HG03103 (cell line): ENCODE results near the gene SLC38A9.
"Not testable (repeated sequence)": the region's sequence is repeated elsewhere in the genome, so short reads cannot be mapped to it uniquely, and the experiment has no call there.

Experiments
- ATAC-seq: cut with Tn5 transposase; IDR thresholded peaks from one replicate; pipeline ENCODE4 v1.9.1; 2021; ENCODE audit warnings: low read depth; ENCODE audit not compliant: unreplicated experiment

The SLC38A9 gene, protein sequence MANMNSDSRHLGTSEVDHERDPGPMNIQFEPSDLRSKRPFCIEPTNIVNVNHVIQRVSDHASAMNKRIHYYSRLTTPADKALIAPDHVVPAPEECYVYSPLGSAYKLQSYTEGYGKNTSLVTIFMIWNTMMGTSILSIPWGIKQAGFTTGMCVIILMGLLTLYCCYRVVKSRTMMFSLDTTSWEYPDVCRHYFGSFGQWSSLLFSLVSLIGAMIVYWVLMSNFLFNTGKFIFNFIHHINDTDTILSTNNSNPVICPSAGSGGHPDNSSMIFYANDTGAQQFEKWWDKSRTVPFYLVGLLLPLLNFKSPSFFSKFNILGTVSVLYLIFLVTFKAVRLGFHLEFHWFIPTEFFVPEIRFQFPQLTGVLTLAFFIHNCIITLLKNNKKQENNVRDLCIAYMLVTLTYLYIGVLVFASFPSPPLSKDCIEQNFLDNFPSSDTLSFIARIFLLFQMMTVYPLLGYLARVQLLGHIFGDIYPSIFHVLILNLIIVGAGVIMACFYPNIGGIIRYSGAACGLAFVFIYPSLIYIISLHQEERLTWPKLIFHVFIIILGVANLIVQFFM

DNA sequence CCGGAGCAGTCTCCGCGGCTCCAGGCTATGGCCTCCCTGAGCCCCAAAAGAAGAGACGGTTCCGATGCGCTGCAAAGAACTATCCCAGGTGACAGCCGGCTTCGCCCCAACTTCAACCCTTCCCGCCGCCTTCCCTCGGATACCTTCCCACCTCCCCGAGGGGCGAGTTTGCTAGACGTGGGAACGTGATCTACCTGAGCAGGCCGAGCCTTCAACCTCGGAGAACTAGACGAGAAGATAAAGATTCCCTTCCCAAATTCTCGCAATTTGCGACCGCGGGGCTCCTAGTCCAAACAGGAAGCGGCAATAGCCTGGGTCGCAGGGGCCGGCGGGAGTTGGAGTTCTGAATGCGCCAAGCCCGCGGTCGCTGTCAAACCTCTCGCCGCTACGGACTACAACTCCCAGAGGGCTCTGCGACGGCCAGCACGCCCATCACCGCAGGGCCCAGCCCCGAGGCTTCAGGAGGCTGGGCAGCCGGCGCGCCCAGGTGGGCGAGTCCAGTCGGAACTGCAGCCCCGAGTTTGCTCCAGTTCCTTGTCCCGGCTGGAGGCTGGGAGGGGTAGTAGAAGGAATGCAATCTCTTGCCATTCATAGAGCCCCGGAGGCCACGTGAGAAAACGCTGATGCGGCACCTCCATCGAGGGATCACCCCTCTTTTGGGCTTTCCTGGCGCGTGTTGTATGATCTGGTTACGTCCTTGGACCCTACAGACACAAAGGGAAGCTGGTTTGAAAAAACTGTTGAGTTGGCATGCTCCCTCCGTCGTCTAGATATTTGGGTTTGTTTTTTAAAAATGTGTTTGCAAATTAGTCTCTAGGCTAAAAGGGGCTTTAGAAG lies at the start of gene SLC38A9:
Gene SLC38A9, minus strand, starts transcription at position 302 of the 837 bp plus-strand sequence. CDS start 14,366 bp downstream, outside the sequence.
- peak; percentile 100 for ATAC-seq

DNA sequence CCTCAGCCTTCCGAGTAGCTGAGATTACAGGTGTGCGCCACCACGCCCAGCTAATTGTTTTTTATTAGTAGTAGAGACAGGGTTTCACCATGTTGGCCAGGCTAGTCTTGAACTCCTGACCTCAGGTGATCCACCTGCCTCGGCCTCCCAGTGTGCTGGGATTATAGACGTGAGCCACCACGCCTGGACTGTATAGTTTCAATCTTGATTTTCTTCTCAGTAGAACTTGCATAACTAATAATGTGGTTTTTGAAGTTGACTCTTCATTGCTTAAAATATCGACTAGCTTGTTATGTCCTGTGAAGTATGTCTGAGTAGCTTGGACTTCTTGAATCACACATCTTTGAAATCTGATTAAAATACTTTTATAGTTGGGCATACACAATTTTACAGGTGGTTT lies 49.6 kb upstream of the SLC38A9 start:
- not testable (repeated sequence) for ATAC-seq

DNA sequence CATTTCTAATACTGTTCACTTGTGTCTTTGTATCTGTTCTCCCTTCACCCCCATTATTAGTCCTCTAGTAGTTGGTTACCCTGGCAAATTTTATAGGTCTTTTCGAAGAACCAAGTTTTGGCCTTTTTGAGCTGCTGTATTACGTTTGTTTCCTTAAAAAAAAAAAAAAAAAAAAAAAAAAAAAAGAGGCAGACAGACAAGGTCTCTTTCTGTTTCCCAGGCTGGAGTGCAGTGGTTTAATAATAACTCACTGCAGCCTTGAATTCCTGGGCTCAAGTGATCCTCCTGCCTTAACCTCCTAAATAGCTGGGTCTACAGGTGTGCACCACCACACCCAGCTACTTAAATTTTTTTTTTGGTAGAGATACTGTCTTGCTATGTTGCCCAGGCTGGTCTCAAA lies 46.6 kb upstream of the SLC38A9 start:
- ATAC-seq, result no peak

DNA sequence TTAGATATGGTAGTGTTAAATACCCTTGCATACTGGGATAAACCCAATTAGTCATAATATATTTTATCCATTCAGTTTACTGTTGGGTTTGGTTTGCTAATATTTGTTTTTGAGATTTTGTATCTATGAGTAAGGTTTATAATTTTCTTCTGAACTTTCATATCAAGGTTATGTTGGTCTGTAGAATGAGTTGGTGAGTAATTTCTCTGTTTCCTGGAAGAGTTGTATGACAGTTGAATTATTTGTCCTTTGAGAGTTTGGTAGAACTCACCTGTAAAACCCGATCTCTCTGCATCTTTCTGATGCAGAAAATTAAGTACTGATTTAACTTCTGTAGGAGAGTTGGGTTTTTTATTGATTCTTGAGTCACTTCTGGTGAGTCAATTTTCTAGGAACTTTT lies 46.1 kb upstream of the SLC38A9 start:
- ATAC-seq, result no peak

DNA sequence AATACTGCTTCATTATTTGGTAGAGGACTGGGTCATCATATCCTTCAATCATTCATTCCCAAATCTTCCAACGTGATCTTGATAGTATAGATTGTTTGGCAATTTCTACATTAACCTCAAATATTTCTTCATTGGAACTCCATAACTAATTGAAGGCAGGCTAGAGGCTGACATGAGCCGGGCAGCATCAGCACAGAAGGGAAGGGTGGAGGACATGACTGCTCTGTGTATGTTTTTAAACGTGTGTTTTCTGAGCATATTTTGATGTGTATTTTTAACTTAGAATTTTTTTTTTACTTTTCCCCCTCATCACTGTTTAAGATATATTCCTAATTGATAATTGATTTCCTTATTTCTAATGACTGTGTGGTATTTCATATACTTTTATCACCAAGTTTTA lies 38.4 kb upstream of the SLC38A9 start:
- no peak for ATAC-seq

DNA sequence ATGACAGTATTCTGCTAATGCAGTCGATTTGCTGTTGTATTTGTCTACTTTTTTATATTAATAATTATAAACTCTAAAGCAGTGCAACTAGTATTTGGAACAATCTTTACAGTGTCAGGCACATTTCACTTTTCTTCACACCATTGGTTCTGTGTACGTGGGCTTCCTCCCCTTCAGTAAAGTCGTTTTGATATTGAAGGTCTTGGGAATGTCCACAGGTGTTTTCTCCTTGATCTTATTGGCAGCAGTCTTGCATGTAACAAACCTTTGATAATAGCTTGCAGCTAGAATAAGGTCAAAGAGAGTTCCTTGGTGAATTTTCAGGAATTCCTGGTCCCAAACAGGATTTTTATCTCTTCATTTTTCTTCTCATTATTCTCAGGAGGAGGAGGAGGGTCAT lies 37.9 kb upstream of the SLC38A9 start:
- no peak for ATAC-seq

DNA sequence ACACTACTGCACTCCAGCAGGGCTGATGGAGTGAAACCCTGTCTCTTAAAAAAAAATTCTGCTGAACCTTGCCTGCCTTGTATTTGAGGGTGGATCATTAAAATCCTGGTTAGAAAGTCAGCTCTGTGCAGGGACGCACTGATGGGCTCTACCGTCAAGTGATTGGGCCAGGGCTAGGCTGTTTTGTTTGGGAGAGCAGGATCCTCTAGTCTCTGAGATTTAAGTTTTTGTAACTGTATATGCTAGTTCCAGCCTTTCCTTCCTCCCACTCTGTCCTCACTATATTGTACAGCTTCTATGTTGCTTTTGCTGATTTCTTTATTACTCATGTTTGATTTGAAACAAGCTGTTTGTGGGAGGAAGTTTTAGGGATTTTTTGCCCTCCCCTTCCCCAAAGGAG lies 37.3 kb upstream of the SLC38A9 start:
- no peak for ATAC-seq

DNA sequence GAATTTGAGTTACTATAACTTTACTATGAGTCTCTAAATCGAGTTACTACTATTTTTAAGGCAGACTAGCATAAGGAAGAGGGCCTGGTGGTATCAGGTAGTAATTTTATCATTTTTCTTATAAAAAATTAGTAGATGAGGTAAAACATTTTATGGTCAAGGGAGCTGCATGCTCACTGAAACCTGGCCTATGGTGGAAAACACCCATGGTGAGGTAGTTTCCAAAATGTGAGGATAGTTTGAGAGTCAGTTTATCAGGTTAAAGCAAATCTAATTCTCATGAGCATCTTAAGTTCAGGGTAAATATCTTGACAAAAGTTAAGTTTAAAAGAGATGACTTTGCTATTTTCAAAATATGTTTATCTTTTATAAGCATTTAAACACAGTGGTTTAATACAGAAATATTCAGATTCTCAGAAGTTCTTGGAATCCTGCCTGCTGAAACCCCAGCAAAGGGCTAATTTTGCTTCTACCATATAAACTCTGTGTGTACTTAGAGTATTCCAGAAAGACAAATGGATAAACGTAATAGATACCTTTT lies 35.7 kb upstream of the SLC38A9 start:
- ATAC-seq, result no peak

DNA sequence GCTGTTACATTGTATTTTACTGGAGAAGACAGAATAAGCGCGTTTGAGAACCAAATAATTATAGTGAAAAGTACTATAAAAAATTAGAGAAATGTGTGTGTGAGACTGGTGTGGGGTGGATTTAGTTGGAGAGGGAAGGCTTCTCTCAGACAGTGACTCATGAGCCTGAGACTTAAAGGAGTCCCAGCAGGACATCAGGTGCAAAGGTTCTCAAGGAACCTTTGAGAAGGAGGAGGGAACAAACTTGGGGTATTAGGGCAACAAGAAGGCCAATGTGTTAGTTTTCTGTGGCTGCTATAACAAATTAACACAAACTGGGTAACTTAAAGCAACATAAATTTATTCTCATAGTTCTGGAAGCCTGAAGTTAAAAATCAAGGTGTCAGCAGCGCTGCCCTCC lies 30.7 kb upstream of the SLC38A9 start:
- ATAC-seq, result no peak

DNA sequence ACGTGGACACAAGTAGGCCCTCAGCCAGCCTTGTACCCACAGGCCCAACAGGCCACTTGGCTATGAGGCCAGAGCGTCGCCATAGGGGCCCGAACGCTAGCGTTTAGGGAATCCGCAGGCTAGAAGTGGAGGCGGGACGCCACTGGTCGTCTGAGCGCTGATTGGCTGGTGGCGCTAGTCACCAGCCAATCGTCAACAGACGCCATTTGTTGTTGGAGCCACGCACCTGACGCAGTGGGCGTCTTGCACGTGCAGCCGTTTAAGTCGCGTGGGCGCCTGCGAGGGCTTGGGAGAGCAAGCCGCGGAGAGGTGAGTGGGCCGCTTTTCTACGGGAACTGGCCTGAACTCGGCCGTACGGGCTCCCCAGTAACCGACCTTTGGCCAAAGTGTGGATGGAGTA lies 25.7 kb upstream of the SLC38A9 start, which contains the start of gene DDX4:
Gene DDX4, plus strand, starts transcription at position 269 of the 400 bp plus-strand sequence. CDS start 903 bp downstream, outside the sequence.
- no peak for ATAC-seq

DNA sequence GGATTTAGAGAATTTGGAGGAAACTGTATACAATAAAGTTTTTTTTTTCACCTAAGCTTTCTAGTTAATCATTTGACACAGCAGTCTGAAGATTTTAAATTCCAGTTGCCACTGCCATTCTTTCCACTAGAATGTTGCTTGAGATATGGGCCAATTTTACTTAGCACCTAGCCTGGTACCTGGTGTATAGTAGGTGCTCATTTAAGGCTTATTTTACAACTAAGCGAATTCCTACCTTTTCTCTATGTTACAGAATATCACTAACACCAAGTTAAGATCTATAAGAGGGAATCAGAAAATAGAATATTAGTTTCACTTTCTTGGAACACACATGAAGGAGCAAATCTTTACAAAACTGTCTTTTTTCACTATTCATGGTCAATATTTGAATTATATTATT lies 22.5 kb upstream of the SLC38A9 start:
- no peak for ATAC-seq

DNA sequence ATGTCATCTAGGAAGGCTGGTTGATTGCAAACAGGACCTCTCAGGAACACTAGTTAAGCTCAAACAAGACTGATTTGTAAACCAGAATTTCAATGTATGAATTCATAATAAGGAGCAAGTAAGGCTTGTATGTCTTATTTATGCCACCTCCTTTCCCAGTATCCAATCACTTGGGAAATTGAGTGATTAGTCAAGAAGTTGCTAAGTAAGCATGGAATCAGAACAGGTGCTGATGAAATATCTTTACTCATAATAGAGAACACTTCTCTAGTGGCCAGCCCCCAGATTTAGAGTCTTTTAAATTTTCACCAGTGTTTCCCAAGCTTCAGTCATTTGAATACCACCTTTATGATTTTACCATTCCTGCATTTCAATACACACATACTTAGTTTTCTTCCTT lies 20.5 kb upstream of the SLC38A9 start:
- no peak for ATAC-seq

DNA sequence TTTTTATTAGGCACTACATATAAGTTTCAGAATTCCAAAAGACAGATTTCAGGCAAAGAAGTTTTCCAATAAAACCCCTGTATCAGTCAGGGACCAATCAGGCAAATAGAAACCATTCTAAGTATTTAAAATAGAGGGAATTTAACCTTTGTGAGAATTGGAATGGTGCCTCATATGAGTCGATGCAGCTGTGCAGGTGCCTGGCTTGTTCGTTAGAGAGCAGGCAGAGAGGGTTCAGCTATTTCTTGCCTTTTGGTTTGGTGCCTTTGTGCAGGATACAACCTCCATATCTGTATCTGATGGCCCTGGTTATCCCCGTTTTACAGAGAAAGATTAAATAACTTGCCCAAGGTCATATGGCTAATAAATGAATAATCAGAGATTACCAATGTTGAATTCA lies 19.7 kb upstream of the SLC38A9 start:
- no peak for ATAC-seq

DNA sequence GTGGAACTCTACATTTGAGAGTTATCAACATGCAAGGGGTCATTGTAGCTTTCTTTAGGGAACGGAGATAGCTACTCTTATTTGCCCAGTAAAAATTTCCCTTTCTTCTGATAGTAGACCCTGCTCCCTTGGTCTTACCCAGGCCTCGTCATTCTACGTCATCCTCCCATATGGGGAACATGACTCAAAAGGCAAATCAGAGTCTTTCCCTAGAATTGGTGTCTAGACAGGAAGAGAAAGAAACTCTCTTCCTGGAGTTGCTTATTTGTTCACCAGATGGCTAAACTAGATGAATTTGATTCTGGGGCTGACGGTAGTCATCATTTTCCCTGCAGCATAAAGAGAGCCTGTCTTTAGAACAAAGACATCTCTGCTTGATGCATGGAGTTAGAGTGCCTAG lies 12.2 kb upstream of the SLC38A9 start:
- ATAC-seq, result no peak

DNA sequence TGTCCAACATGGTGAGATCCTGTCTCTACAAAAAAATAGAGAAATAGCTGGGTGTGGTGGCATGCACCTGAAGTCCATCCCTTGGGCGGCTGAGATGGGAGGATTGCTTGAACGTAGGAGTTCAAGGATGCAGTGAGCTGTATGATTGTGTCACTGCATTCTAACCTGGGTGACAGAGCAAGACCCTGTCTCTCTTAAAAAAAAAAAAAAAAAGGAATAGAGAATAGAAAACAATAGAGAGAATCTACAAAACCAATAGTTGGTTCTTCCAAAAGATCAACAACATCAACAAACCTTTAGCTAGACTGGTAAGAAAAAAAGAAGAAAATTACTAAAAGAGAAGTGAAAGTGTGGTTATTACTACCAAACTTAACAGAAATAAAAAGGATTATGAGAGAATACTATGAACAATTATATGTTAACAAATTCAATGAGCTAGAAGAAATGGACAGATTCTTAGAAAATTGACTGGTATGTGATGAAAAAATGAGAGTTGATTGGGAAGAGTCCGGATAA lies 8.1 kb upstream of the SLC38A9 start:
- ATAC-seq, result no peak

DNA sequence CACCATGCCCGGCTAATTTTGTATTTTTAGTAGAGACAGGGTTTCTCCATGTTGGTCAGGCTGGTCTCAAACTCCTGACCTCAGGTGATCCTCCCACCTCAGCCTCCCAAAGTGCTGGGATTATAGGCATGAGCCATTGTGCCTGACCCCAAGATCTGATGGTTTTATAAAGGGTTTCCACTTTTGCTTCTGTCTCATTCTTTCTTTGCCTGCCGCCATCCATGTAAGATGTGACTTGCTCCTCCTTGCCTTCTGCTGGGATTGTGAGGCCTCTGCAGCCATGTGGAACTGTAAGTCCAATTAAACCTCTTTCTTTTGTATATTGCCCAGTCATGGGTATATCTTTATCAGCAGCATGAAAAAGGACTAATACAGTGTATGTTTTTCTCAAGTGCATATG lies 6.9 kb upstream of the SLC38A9 start:
- ATAC-seq, result not testable (repeated sequence)

DNA sequence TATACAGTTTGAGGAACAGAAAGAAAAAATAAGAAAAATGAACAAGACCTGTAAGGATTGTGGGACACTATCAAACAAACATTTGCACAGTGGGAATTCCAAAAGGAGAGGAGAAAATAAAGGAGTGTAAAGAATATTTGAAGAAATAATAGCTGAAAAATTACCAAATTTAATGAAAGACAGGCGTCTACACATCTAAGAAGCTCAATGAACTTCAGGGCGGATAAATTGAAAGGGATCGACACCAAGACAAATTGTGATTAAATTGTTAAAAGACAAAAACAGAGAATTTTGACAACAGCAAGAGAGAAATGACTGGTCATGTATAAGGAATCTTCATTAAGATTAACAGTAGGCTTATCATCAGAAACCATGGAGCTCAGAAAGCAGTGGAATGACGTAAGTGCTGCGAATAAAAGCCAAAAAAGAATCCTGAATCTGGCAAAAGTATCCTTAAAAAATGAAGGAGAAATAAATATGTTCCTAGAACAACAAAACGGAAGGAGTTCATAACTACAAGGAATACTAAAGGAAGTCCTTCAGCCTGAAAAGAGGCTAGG lies 3.5 kb upstream of the SLC38A9 start:
- ATAC-seq, result no peak

DNA sequence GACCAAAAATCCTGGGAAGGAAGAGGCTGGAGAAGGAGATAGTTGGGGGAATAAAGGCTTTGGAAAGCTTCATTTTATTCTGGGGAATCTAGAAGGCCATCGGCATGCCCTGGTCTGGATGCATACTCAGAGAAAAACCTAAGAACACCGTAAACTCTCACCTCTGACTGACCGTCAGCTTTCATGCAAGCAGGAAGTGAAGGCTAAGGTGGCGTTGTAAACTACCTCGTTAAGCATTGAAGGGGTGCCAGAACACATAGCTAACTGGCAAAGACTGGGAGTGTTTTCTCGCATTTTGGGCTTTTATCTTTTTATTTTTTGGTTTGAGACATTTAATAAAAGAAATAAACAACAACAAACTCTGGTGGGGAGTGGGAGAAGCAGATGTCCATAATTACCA lies 2.6 kb upstream of the SLC38A9 start:
- ATAC-seq, result no peak

DNA sequence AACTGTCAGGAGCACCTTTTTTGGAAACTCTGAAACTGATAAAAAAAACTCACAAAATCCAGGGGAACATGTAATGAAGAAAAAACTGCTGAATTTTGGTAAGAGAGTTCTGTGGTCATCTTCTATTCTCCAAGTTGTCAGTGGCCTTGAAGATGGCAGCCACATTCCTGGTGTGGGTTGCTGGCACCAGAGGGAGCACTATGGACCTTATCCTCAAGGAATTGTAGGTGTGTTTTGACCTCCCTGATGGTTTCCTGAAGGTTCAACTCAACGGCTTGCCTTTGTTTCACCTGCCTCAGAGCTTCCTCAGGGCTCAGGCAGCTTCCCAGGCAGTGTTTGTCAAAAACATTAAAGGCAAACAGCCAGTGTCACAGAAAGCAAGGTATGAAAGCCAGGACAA lies 2.2 kb upstream of the SLC38A9 start:
- ATAC-seq, result no peak

DNA sequence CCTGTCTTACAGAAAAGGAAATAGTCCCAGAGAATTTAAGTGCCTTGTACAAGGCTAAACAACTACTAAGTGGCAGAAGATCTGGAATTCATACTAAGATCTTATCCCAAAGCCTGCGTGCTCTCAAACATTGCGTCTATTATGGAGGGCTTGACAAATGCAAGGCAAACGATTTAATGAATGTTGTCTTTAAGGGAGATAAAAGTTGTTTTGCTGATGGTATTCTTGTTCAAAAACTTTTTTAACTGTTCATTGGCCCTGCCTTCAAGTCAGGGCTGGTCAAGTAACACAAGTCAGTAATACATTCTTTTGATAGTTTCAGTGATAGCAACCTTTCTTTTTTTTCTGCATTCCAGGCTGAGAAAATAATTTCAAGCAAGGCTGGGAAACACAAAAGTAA lies 1.7 kb upstream of the SLC38A9 start:
- no peak for ATAC-seq
